ENCODE measurements around the gene ZNF280A. TPM values are rescaled to one million over a fixed set of nuclear protein-coding genes. Genes with fewer than 3 reads are reported as not detected.
"Not testable (repeated sequence)": the region's sequence is repeated elsewhere in the genome, so short reads cannot be mapped to it uniquely, and the experiment has no call there.

ZNF280A gene
- total RNA-seq, 2 donors from 2014 or later = not detected

DNA sequence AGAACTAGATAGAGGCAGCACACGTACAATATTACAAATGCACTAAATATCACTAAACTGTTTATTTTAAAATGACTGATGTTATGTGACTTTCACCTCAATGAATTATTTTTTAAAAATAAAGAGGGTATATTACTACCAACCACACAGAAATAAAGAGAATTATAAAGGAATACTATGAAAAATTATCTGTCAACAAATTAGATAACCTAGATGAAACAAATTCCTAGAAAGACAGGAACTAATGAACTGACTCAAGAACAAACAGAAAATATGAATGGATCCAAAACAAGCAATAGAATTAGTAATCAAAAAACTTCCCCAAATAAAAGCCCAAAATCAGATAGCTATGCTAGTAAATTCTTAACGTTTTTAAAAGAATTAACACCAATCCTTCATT is 21.8 kb downstream of the ZNF280A start:
- Histone ChIP-seq H3K4me1 (no peaks in the 10 kb centered on the region), H3K36me3 (no peaks in the 10 kb centered on the region), H3K27ac (no peak overlapping the region), H3K9me3 (no peaks in the 10 kb centered on the region), H3K4me3 (no peak overlapping the region), H3K27me3 (no peaks in the 10 kb centered on the region)
- no peak for DNase-seq (ENCODE audit: low spot score)
- TF ChIP-seq, protein P1, sequence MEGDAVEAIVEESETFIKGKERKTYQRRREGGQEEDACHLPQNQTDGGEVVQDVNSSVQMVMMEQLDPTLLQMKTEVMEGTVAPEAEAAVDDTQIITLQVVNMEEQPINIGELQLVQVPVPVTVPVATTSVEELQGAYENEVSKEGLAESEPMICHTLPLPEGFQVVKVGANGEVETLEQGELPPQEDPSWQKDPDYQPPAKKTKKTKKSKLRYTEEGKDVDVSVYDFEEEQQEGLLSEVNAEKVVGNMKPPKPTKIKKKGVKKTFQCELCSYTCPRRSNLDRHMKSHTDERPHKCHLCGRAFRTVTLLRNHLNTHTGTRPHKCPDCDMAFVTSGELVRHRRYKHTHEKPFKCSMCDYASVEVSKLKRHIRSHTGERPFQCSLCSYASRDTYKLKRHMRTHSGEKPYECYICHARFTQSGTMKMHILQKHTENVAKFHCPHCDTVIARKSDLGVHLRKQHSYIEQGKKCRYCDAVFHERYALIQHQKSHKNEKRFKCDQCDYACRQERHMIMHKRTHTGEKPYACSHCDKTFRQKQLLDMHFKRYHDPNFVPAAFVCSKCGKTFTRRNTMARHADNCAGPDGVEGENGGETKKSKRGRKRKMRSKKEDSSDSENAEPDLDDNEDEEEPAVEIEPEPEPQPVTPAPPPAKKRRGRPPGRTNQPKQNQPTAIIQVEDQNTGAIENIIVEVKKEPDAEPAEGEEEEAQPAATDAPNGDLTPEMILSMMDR (IDR thresholded peaks at IDR 0.05) = no peak

DNA sequence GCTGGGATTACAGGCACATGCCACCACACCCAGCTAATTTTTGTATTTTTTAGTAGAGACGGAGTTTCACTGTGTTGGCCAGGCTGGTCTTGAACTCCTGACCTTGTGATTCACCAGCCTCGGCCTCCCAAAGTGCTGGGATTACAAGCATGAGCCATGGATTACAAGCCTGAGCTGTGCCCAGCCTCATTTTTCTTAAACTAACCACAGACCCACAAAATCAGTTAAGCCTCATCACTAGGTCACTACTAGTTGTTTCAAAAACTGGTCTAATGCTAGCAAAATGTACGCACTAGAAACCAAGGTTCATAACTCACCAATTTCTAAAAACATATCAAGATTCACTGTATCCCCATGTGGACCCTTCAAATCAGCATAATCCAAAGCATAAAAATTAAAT is 28.5 kb downstream of the ZNF280A start:
- not testable (repeated sequence) for H3K4me3 ChIP-seq; DNase-seq (ENCODE audit: low spot score); H3K36me3 ChIP-seq; H3K27ac ChIP-seq; H3K9me3 ChIP-seq; H3K27me3 ChIP-seq; H3K4me1 ChIP-seq

DNA sequence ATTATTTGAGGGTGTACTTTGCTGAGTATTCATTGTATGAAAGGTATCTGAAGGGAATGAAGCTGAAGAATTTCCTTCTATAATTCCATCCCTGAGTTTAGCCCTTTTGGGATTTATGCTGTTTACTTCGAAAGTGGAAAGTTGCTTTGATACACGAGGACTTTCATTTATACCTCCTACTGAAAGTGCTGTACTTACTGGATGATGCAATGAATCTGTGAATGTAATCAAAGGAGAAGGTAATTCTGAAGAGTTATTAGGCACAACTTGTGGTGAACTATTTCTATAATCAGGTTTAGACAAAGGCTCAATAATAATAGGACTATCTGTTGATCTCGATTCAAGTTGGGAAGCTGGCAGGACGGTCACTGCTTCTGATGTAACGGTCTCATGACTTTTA is 31.3 kb downstream of the ZNF280A start:
- Histone ChIP-seq H3K27ac (no peak overlapping the region), H3K4me1 (no peaks in the 10 kb centered on the region), H3K36me3 (no peaks in the 10 kb centered on the region), H3K9me3 (no peaks in the 10 kb centered on the region), H3K4me3 (no peak overlapping the region), H3K27me3 (no peaks in the 10 kb centered on the region)
- TF ChIP-seq, protein P1 (IDR thresholded peaks at IDR 0.05) = no peak
- DNase-seq (ENCODE audit: low spot score) = no peak

GRCh38 chr22:22487869-22488597 is 32.0 kb downstream of the ZNF280A start:
- Histone ChIP-seq H3K4me1 (no peaks in the 10 kb centered on the region), H3K9me3 (no peaks in the 10 kb centered on the region), H3K36me3 (no peaks in the 10 kb centered on the region), H3K27me3 (no peaks in the 10 kb centered on the region), H3K4me3 (no peak overlapping the region), H3K27ac (no peak overlapping the region)
- TF ChIP-seq, protein P1 (IDR thresholded peaks at IDR 0.05) = no peak
- DNase-seq (ENCODE audit: low spot score) = no peak

GRCh38 chr22:22487059-22487458 is 33.0 kb downstream of the ZNF280A start:
- H3K9me3 ChIP-seq = no peaks in the 10 kb centered on the region
- H3K36me3 ChIP-seq = no peaks in the 10 kb centered on the region
- DNase-seq (ENCODE audit: low spot score) = no peak
- no peaks in the 10 kb centered on the region for H3K4me1 ChIP-seq
- H3K27ac ChIP-seq = no peak overlapping the region
- no peak overlapping the region for H3K4me3 ChIP-seq
- TF ChIP-seq, protein P1 (IDR thresholded peaks at IDR 0.05) = no peak
- no peaks in the 10 kb centered on the region for H3K27me3 ChIP-seq

- DNase-seq (ENCODE audit: low spot score) = no peak
- no peaks in the 10 kb centered on the region for H3K27me3 ChIP-seq
- H3K9me3 ChIP-seq = no peaks in the 10 kb centered on the region
- H3K4me3 ChIP-seq = no peak overlapping the region
- no peaks in the 10 kb centered on the region for H3K4me1 ChIP-seq
- H3K27ac ChIP-seq = peak overlapping the region in 1 of 2 donors; percentile 11
- TF ChIP-seq, protein P1 (IDR thresholded peaks at IDR 0.05) = no peak
- H3K36me3 ChIP-seq = no peaks in the 10 kb centered on the region
Measured at GRCh38 chr22:22486132-22486899, 33.8 kb downstream of the ZNF280A start.
